GM18868 (cell line): ENCODE results near the gene SLC22A17.
"Not testable (repeated sequence)": the region's sequence is repeated elsewhere in the genome, so short reads cannot be mapped to it uniquely, and the experiment has no call there.

Experiments used
- ATAC-seq: cut with Tn5 transposase; IDR thresholded peaks from one replicate; pipeline ENCODE4 v1.9.1; 2021; ENCODE audit warnings: mild to moderate bottlenecking, moderate library complexity; ENCODE audit not compliant: unreplicated experiment

SLC22A17 gene

GRCh38 chr14:23345987-23346692, 6.5 kb downstream of the SLC22A17 start:
- ATAC-seq = no peak

GRCh38 chr14:23344481-23344880, 8.2 kb downstream of the SLC22A17 start:
- no peak for ATAC-seq

GRCh38 chr14:23339506-23340268, 13.0 kb downstream of the SLC22A17 start:
- no peak for ATAC-seq

GRCh38 chr14:23335623-23336022, 17.1 kb downstream of the SLC22A17 start:
- no peak for ATAC-seq

- ATAC-seq = no peak
Measured at GRCh38 chr14:23327947-23328744, 24.5 kb downstream of the SLC22A17 start.

- no peak for ATAC-seq
Measured at GRCh38 chr14:23326491-23327332, 26.0 kb downstream of the SLC22A17 start.

GRCh38 chr14:23325746-23326145, 26.9 kb downstream of the SLC22A17 start:
- ATAC-seq = not testable (repeated sequence)

- no peak for ATAC-seq
Measured at GRCh38 chr14:23324993-23325392, 27.7 kb downstream of the SLC22A17 start.

GRCh38 chr14:23324455-23324846, 28.2 kb downstream of the SLC22A17 start:
- no peak for ATAC-seq

- ATAC-seq = no peak
Measured at GRCh38 chr14:23323838-23324454, 28.7 kb downstream of the SLC22A17 start.

GRCh38 chr14:23322568-23323517, 29.8 kb downstream of the SLC22A17 start:
- ATAC-seq = no peak

- peak; percentile 1 for ATAC-seq
Measured at GRCh38 chr14:23321572-23322547, 30.8 kb downstream of the SLC22A17 start.

- ATAC-seq = peak; percentile 89
Measured at GRCh38 chr14:23320584-23321571, 31.8 kb downstream of the SLC22A17 start, which contains the start of gene PABPN1. Gene PABPN1, plus strand, starts transcription at chr14:23321457. Its CDS starts 13 bp downstream, at chr14:23321470.

GRCh38 chr14:23319746-23320583, 32.7 kb downstream of the SLC22A17 start:
- no peak for ATAC-seq

GRCh38 chr14:23316300-23316699, 36.4 kb downstream of the SLC22A17 start:
- no peak for ATAC-seq

GRCh38 chr14:23310546-23310945, 42.1 kb downstream of the SLC22A17 start:
- no peak for ATAC-seq
